ENCODE measurements around the gene ARHGEF7. TPM values are rescaled to one million over a fixed set of nuclear protein-coding genes. Genes with fewer than 3 reads are reported as not detected.

Gene ARHGEF7
- total and polyA plus RNA-seq, 2 experiments from 2014 or later = 23.6 to 58.9 TPM

DNA sequence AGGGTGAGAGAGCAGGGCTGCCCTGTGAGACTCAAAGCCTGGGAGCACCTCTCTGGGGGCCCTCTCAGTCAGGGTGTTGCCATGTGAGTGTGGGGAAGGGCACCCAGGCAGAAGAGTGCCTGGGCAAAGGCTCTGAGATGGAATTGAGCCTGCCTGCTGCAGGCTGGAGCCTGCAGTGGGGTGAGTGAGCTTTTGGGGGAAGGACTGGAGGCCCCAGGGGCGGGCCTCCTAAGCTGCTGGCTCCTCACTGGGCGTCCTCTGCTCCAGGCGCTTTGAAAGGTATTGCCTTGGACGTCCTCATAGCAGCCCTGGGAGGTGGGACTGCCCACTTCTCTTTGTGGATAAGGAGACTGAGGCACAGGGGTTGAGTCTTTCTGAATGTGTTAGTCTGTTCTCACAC lies 60.3 kb downstream of the ARHGEF7 start (continued):
- TF ChIP-seq NANOG (IDR thresholded peaks at IDR 0.05; ENCODE audit: borderline replicate concordance) = no peak
- TF ChIP-seq POLR2AphosphoS5 (IDR thresholded peaks at IDR 0.05; ENCODE audit: low read depth) = no peak
- TF ChIP-seq, protein P1, sequence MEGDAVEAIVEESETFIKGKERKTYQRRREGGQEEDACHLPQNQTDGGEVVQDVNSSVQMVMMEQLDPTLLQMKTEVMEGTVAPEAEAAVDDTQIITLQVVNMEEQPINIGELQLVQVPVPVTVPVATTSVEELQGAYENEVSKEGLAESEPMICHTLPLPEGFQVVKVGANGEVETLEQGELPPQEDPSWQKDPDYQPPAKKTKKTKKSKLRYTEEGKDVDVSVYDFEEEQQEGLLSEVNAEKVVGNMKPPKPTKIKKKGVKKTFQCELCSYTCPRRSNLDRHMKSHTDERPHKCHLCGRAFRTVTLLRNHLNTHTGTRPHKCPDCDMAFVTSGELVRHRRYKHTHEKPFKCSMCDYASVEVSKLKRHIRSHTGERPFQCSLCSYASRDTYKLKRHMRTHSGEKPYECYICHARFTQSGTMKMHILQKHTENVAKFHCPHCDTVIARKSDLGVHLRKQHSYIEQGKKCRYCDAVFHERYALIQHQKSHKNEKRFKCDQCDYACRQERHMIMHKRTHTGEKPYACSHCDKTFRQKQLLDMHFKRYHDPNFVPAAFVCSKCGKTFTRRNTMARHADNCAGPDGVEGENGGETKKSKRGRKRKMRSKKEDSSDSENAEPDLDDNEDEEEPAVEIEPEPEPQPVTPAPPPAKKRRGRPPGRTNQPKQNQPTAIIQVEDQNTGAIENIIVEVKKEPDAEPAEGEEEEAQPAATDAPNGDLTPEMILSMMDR (conservative IDR thresholded peaks at IDR 0.05; ENCODE audit: low read depth in 2 of 2) = no peak
- TF ChIP-seq EZH2phosphoT487 (IDR thresholded peaks at IDR 0.05; ENCODE audit: unreplicated experiment) = no peak

DNA sequence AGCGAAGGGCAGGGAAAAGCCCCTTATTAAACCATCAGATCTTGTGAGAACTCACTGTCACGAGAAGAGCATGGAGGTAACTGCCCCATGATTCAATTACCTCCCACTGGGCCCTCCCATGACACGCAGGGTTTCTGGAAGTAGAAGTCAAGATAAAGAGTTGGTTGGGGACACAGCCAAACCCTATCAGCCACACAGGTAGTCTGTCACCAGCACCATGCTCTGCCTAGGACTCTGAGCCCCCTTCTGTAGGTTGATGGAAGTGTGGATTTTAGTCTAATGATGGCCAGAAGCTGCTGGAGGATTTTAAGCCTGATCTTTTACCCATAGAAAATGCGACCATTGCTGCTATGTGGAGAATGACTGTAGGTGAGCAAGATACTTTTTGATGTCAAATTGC lies 60.8 kb downstream of the ARHGEF7 start:
- no peak overlapping the region for H3K4me3 ChIP-seq
- peaks cover 99% of the 10 kb centered on the region for H3K79me2 ChIP-seq (replicated peaks; ENCODE audit: insufficient read depth)
- DNase-seq (ENCODE audit: low spot score) (no peak), ATAC-seq (peak; percentile 31)
- no peak overlapping the region for H2AFZ ChIP-seq
- peaks cover 3% of the 10 kb centered on the region for H3K36me3 Mint-ChIP-seq (ENCODE audit: low read depth)
- no peak overlapping the region for H3K4me2 ChIP-seq
- no peaks in the 10 kb centered on the region for H3F3A ChIP-seq (replicated peaks; ENCODE audit: low read depth)
- H3K36me3 ChIP-seq (ENCODE audit: insufficient read depth) = no peaks in the 10 kb centered on the region
- H3K4me1 ChIP-seq (ENCODE audit: insufficient read depth) = peaks cover 14% of the 10 kb centered on the region
- H3K4me3 Mint-ChIP-seq = no peak overlapping the region
- no peaks in the 10 kb centered on the region for H3K27me3 ChIP-seq (ENCODE audit: insufficient read depth)
- no peak overlapping the region for H3K27ac ChIP-seq (ENCODE audit: low read depth)
- H3K9me3 Mint-ChIP-seq = no peaks in the 10 kb centered on the region; the same call in 2 of the 3 replicates
- H3K9me2 ChIP-seq (ENCODE audit: insufficient read depth) = 0 out of 2 replicates have a peak, but pooled peaks cover 1% of the 10 kb centered on the region
- peaks cover 60% of the 10 kb centered on the region for H4K20me1 ChIP-seq (replicated peaks; ENCODE audit: insufficient read depth)
- peaks cover 8% of the 10 kb centered on the region for H3K27me3 Mint-ChIP-seq (ENCODE audit: insufficient read depth, low read depth, poor library complexity)
- H3K4me1 Mint-ChIP-seq = peaks cover 25% of the 10 kb centered on the region
- TF ChIP-seq ZNF114 (CRISPR knock-in tag; IDR thresholded peaks at IDR 0.05) (no peak), EZH2 (IDR thresholded peaks at IDR 0.05; ENCODE audit: low read depth, unreplicated experiment) (no peak), CREB1 (CRISPR knock-in tag; IDR thresholded peaks at IDR 0.05; ENCODE audit: low read depth) (no peak)
- TF ChIP-seq, protein P2, sequence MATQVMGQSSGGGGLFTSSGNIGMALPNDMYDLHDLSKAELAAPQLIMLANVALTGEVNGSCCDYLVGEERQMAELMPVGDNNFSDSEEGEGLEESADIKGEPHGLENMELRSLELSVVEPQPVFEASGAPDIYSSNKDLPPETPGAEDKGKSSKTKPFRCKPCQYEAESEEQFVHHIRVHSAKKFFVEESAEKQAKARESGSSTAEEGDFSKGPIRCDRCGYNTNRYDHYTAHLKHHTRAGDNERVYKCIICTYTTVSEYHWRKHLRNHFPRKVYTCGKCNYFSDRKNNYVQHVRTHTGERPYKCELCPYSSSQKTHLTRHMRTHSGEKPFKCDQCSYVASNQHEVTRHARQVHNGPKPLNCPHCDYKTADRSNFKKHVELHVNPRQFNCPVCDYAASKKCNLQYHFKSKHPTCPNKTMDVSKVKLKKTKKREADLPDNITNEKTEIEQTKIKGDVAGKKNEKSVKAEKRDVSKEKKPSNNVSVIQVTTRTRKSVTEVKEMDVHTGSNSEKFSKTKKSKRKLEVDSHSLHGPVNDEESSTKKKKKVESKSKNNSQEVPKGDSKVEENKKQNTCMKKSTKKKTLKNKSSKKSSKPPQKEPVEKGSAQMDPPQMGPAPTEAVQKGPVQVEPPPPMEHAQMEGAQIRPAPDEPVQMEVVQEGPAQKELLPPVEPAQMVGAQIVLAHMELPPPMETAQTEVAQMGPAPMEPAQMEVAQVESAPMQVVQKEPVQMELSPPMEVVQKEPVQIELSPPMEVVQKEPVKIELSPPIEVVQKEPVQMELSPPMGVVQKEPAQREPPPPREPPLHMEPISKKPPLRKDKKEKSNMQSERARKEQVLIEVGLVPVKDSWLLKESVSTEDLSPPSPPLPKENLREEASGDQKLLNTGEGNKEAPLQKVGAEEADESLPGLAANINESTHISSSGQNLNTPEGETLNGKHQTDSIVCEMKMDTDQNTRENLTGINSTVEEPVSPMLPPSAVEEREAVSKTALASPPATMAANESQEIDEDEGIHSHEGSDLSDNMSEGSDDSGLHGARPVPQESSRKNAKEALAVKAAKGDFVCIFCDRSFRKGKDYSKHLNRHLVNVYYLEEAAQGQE (IDR thresholded peaks at IDR 0.05; ENCODE audit: unreplicated experiment) = no peak
- no peak overlapping the region for H3K27ac Mint-ChIP-seq

DNA sequence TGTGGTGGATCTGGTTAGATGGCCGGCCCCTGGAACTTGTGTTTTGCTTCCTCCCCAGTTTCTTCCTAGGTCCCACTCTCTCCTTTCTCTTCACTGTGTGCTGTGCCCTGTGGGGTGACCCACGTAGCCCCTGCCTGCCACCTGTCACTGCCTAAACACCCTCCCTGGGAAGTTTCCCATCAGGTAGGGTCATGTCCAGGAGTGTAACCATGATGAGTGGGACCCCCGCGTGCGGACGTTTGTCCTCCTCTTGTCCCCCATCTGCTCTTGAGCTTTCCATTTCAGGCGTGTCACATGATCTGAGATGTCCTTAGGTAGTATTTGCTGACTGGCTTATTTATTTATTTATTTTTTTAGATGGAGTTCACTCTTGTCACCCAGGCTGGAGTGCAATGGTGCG lies 61.3 kb downstream of the ARHGEF7 start:
- H3K27ac Mint-ChIP-seq = no peak overlapping the region
- no peak overlapping the region for H3K4me3 ChIP-seq
- no peak overlapping the region for H3K27ac ChIP-seq (ENCODE audit: low read depth)
- peaks cover 25% of the 10 kb centered on the region for H3K4me1 Mint-ChIP-seq
- H3K27me3 Mint-ChIP-seq (ENCODE audit: insufficient read depth, low read depth, poor library complexity) = peaks cover 8% of the 10 kb centered on the region
- peaks cover 9% of the 10 kb centered on the region for H3K4me1 ChIP-seq (ENCODE audit: insufficient read depth)
- no peak overlapping the region for H3K4me3 Mint-ChIP-seq
- H3K4me2 ChIP-seq = no peak overlapping the region
- ATAC-seq (no peak), DNase-seq (ENCODE audit: low spot score) (no peak)
- peaks cover 3% of the 10 kb centered on the region for H3K36me3 Mint-ChIP-seq (ENCODE audit: low read depth)
- H3F3A ChIP-seq (replicated peaks; ENCODE audit: low read depth) = no peaks in the 10 kb centered on the region
- H4K20me1 ChIP-seq (replicated peaks; ENCODE audit: insufficient read depth) = peaks cover 60% of the 10 kb centered on the region
- 0 out of 2 replicates have a peak, but pooled peaks cover 6% of the 10 kb centered on the region for H3K9me2 ChIP-seq (ENCODE audit: insufficient read depth)
- no peak overlapping the region for H2AFZ ChIP-seq
- no peaks in the 10 kb centered on the region for H3K27me3 ChIP-seq (ENCODE audit: insufficient read depth)
- H3K9me3 Mint-ChIP-seq = no peaks in the 10 kb centered on the region; the same call in 2 of the 3 replicates
- peaks cover 99% of the 10 kb centered on the region for H3K79me2 ChIP-seq (replicated peaks; ENCODE audit: insufficient read depth)
- no peaks in the 10 kb centered on the region for H3K36me3 ChIP-seq (ENCODE audit: insufficient read depth)
- TF ChIP-seq, protein P3, sequence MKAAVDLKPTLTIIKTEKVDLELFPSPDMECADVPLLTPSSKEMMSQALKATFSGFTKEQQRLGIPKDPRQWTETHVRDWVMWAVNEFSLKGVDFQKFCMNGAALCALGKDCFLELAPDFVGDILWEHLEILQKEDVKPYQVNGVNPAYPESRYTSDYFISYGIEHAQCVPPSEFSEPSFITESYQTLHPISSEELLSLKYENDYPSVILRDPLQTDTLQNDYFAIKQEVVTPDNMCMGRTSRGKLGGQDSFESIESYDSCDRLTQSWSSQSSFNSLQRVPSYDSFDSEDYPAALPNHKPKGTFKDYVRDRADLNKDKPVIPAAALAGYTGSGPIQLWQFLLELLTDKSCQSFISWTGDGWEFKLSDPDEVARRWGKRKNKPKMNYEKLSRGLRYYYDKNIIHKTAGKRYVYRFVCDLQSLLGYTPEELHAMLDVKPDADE (IDR thresholded peaks at IDR 0.05) = no peak
- TF ChIP-seq ZNF331 (CRISPR knock-in tag; IDR thresholded peaks at IDR 0.05; ENCODE audit: low read depth) (no peak), CREB1 (CRISPR knock-in tag; IDR thresholded peaks at IDR 0.05; ENCODE audit: low read depth) (no peak), NANOG (IDR thresholded peaks at IDR 0.05; ENCODE audit: borderline replicate concordance) (no peak), STAT1 (IDR thresholded peaks at IDR 0.05; ENCODE audit: unreplicated experiment) (no peak), EZH2 (IDR thresholded peaks at IDR 0.05; ENCODE audit: low read depth, unreplicated experiment) (no peak), JUNB (IDR thresholded peaks at IDR 0.05; ENCODE audit: unreplicated experiment) (no peak), EZH2phosphoT487 (IDR thresholded peaks at IDR 0.05; ENCODE audit: unreplicated experiment) (no peak)
- TF ChIP-seq, protein P1 (conservative IDR thresholded peaks at IDR 0.05; ENCODE audit: low read depth in 2 of 2) = no peak

All from GM23338 (cell line).